HG02943 (cell line): ENCODE data around the gene RNF168.
"Not testable (repeated sequence)": the region's sequence is repeated elsewhere in the genome, so short reads cannot be mapped to it uniquely, and the experiment has no call there.

ENCODE experiments used
- ATAC-seq: cut with Tn5 transposase; IDR thresholded peaks from one replicate; pipeline ENCODE4 v1.9.1; 2021; ENCODE audit warnings: mild to moderate bottlenecking, low read depth, moderate library complexity; ENCODE audit not compliant: unreplicated experiment

Gene RNF168

DNA sequence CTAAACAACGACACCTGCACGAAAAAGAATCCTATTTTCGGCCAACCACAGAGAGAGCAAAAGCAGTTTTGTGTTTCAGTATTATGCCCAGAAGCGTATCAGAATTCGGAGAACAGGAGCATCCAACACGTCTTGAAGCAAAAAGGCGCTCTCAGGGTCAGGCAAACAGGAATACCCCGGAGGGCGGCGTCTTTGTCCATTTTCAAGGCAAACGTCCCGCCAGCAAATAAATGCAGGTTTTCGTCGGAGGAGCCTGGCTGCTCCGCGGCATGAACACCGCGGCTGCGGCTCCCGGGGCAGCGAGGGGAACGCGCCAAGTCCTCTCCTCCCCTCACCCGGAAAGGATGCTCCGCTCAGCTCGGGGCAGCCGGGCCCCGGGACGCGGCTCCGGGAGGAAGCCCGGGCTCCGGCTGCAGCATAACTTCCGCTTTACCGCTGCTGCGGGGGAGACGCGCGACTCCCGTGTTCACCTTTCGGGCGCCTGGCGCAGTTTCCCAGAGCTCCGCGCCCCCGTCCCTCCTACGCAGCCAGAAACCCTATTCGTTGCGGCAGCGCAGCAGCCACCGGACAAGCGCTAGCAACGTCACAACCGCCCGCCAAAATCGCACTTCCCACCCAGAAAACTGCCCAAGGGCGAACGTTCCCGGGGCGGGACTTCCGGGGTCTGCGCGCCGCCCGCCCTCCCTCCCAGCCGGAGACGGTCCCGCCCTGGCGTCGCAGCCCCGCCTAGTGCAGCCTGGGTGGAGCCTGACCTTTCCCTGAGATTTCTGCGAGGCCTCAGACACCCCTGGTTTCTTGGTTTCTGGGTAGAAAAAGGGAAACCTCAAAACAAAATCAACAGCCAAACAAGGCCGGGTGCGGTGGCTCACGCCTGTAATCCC lies at the start of gene RNF168:
TSS of gene RNF168 (minus strand) at position 573 of the 881 bp plus-strand sequence. CDS start 595 bp downstream, outside the sequence.
- peak; percentile 75 for ATAC-seq

DNA sequence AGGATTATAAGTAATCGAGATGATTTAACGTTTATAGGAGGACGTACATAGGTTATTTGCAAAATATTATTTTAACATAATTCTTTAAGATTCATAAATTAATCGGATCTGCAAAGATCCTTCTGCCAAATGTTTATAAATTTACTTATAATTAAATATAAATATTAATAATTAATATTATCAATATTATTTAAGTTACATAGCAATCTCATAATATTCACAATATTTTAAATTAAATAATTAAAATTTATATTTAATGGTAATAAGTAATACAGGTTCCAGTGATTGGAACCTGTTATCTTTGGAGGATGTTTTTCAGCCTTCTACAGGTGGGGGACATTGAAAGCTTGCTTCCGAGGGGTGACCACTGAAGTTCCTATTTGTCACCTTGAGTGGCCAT lies 48.7 kb upstream of the RNF168 start:
- ATAC-seq = no peak

- not testable (repeated sequence) for ATAC-seq
Measured at GRCh38 chr3:196550172-196550571, 46.6 kb upstream of the RNF168 start.

GRCh38 chr3:196549312-196549711 lies 45.7 kb upstream of the RNF168 start:
- ATAC-seq = not testable (repeated sequence)

- ATAC-seq = no peak
Measured at GRCh38 chr3:196547067-196547466, 43.5 kb upstream of the RNF168 start.

- ATAC-seq = no peak
Measured at GRCh38 chr3:196546537-196546936, 43.0 kb upstream of the RNF168 start.

DNA sequence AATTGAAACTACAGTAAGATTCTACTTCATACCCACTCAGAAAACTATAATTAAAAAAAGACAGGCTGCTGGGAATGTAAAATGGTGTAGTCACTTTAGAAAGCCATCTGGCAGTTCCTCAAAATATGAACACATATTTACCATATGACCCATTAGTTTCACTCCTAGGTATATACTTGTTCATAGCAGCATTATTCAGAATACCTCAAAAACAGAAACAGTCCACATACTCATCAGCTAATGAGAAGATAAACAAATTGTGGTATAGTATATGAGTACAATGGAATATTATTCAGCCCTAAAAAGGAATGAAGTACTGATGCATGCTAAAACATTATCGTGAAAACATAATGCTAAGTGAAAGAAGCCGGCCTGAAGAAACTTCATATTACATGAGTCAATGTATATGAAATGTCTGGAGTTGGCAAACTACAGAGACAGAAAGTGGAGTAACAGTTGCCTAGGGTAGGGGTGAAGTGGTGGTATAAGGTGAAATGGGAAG lies 41.0 kb upstream of the RNF168 start:
- no peak for ATAC-seq

DNA sequence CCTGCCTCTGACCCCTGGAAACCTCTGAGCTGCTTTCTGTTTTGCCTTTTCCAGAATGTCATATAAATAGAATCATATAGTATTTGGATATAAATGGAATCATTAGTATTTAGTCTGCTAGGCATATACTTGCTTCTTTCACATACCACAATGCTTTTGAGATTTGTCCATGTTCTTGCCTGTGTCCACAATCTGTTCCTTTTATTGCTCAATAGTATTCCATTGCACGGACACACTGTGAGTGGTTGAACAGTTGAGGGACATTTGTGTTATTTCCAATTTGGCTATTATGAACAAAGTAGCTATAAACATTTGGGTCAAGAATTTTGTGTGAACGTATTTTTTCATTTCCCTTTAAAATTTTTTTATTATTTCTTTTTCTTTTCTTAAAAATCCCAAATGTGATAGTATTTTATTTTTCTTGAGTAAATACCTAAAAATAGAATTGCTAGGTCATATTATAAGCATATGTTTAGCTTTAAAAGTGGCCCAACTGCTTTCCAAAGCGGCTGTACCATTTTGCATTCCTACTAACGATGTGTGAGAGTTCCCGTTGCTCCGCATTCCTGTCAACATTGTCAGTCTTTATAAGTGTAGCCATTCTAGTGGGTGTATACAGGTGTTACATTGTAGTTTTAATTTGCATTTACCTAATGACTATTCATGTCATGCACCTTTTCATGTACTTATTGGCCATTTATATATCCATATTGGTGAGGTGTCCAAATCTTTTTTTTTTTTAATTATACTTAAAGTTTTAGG lies 38.3 kb upstream of the RNF168 start:
- ATAC-seq = no peak

DNA sequence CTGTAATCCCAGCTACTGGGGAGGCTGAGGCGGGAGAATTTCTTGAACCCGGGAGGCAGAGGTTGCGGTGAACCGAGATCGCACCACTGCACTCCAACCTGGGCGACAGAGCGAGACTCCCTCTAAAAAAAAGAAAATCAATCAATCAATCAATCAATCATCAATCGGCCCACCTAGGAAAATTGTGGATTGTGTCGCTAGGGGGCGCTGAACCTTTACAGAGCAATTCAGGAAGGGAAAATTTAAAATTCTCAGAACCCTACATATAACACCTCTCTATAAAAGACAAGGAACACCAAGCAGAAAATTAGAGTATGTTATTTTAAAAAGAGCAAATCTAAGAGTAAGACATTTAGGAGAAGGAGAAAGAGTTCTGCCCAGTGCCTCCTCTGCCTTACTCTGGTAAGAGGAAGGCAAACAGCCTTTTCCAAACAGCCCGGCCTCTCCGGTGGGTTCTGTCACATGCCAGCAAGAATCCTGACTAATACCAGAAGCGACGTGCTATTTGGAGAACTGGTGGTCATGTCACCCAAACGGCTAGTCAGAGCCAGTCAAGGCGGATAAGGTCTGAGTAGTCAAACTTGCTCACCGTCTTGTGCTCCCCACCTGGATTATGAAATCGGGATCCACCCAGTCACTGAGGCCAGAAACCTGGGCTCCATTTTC lies 33.9 kb upstream of the RNF168 start:
- no peak for ATAC-seq

DNA sequence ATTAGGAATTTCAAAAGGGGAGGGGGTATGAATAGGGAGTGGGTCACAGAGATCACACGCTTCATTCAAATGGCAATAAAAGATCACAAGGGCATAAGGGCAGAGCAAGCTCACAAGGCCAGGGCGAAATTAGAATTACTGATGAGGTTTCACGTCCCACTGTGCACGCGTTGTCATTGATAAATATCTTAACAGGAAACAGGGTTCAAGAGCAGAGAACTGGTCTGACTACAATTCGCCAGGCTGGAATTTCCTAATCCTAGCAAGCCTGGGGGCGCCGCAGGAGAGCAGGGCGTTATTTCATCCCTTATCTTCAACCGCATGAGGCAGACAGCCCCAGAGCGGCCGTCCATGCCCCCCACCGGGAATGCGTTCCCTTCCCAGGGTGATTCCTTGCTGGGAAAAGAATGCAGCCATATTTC lies 29.7 kb upstream of the RNF168 start:
- no peak for ATAC-seq

GRCh38 chr3:196531418-196531817 lies 27.9 kb upstream of the RNF168 start:
- no peak for ATAC-seq

DNA sequence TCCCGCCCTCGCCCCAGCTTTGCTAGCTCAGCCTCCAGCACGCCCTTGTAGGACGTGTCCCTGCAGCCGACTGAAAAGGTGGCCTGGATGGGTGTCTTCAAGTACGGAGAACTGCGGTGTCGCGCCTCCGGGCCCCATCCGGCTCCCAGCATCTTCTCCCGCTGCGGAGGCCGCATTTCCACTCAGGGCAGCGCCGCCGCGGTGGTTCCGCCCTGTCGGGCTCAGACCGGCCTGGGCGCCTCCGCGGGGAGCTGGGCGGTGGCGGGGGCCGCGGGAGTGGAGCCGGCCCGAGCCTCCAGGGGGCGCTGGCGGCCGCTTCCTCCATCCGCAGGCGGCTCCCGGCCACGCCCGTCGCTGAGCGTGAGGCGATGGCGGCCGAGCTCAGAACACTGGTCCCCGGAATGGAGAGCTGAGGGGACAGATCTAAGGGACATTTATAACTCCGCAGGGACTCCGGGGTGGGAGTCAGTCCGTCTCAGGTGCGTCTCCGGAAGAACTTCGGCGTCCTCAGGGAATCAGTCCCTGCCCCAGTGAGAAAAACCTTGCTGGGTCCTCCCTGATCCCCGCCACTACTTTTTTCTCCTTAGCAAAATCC lies 25.2 kb upstream of the RNF168 start:
- peak; percentile 60 for ATAC-seq

DNA sequence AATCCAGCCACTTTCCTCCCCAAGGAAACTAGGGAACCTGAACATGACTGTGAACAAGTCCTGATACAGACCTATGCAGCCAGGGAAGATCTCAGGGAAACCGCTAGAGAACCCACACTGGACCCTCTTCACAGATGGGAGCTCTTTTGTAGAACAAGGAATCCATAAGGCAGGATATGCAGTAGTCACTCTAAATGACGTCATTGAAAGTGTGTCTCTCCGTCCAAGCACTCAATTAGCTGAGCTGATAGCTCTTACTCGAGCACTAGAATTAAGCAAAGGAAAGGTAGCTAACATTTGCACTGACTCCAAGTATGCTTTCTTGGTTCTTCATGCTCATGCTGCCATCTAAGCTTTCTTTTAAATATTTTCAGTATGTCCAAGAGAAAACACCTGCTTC lies 21.6 kb upstream of the RNF168 start:
- ATAC-seq = no peak

- no peak for ATAC-seq
Measured at GRCh38 chr3:196524527-196524926, 21.0 kb upstream of the RNF168 start.

DNA sequence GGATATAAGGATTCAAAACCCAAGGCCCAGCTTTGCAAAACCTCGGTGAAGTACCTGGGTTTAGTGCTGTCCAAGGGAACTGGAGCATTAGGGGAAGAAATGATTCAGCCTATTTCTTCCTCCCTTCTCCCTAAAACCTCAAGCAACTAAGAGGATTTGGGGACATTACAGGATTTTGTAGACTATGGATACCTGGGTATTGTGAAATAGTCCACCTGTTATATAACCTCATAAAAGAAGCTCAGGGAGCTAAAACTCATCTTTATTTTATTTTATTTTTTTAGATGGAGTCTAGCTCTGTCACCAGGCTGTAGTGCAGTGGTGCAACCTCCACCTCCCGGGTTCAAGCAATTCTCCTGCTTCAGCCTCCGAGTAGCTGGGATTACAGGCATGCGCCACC lies 20.3 kb upstream of the RNF168 start:
- no peak for ATAC-seq

DNA sequence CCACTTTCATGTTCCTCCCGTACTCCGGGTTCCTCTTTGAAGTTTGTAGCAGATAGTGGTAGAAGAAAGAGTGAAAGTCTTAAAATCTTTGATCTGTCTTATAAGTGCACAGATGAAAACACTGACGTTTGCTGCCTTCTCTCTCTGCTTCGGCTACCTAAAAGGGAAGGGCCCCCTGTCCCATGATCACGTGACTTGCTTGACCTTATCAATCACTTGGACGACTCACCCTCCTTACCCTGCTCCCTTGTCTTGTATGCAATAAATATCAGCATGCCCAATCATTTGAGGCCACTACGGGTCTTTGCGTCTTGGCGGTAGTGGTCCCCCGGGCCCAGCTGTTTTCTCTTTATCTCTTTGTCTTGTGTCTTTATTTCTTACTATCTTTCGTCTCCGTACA lies 17.7 kb upstream of the RNF168 start:
- ATAC-seq = not testable (repeated sequence)

DNA sequence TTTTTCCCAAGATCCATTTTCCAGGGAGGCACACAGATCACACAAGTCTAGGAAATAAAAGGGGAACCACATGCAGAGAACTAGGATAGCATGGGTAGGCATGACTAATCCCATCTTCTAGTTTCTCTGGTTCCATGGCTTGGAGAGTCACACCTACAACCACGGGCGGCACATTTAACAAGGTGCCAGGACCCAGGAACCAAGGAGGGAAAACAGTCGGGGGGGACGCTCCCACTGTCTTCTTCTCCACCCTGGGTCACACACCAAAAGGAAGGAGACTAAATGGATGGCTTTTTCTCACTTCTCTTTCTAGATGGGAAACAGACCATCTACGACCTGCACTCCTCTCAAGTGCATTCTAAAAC lies 16.1 kb upstream of the RNF168 start:
- no peak for ATAC-seq

GRCh38 chr3:196518966-196519717 lies 15.6 kb upstream of the RNF168 start:
- no peak for ATAC-seq

GRCh38 chr3:196517919-196518318 lies 14.4 kb upstream of the RNF168 start:
- no peak for ATAC-seq
